GM21515 (cell line): ENCODE results near the gene SAMD4B.

Source experiments
- ATAC-seq: cut with Tn5 transposase; IDR thresholded peaks from one replicate; pipeline ENCODE4 v1.9.1; 2021; ENCODE audit not compliant: unreplicated experiment

Gene SAMD4B

GRCh38 chr19:39407660-39408391, 65.6 kb downstream of the SAMD4B start:
- no peak for ATAC-seq

DNA sequence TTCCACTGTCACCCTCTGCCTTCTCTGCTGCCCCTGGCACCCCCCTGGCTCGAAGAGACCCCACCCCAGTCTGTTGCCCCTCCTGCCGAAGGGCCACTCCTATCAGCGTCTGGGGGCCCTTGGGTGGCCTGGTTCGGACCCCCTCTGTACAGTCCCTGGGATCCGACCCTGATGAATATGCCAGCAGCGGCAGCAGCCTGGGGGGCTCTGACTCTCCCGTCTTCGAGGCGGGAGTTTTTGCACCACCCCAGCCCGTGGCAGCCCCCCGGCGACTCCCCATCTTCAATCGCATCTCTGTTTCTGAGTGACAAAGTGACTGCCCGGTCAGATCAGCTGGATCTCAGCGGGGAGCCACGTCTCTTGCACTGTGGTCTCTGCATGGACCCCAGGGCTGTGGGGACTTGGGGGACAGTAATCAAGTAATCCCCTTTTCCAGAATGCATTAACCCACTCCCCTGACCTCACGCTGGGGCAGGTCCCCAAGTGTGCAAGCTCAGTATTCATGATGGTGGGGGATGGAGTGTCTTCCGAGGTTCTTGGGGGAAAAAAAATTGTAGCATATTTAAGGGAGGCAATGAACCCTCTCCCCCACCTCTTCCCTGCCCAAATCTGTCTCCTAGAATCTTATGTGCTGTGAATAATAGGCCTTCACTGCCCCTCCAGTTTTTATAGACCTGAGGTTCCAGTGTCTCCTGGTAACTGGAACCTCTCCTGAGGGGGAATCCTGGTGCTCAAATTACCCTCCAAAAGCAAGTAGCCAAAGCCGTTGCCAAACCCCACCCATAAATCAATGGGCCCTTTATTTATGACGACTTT, 66.4 kb downstream of the SAMD4B start:
- ATAC-seq, result no peak

DNA sequence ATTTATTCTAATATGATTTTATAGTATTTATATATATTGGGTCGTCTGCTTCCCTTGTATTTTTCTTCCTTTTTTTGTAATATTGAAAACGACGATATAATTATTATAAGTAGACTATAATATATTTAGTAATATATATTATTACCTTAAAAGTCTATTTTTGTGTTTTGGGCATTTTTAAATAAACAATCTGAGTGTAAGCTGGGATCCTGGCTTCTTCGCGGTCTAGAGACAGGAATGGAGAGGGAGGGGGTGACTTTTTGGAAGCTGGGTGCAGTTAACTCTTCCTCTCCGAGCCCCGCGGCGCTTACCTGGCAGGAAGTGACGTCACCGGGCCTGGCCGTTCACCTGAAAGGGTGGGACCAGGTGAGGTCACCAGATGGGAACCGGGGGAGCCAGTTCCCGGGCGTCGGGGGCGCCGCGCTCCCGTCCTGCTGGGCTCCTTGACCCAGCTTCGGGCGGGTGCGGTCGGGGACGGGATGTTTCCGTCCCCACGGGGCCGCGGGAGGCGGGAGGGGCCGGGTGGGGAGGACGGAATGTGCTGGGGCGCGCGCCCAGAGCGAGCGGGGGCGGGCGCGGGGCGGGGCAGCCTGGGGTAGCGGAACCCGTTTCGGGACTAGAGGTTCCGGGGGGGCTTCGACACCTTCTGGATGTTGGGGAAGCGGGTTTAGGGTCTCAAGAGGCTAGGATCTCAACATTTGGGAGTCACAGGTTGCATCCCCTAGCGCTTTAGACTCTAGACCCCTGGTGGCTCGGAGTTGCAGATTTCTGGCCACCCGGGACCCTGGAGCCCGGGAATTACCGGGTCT, 67.2 kb downstream of the SAMD4B start:
- no peak for ATAC-seq

- ATAC-seq, result no peak
Observed at GRCh38 chr19:39410017-39410830, 68.0 kb downstream of the SAMD4B start.

DNA sequence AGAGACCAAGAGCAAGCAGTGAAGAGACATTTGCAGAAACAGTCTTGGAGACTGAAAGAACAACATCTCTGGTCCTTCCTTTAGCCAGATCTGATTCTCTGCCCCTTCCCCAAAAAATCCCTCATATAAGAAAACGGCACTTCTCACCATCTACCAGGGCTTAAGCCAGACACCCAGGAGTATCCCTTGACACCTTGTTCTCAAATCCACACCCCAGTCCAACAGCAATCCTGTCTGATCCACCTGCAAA, 68.5 kb downstream of the SAMD4B start:
- ATAC-seq, result no peak

- no peak for ATAC-seq
Observed at GRCh38 chr19:39411081-39411831, 69.0 kb downstream of the SAMD4B start.

GRCh38 chr19:39411832-39412099, 69.5 kb downstream of the SAMD4B start:
- ATAC-seq, result peak; percentile 15

DNA sequence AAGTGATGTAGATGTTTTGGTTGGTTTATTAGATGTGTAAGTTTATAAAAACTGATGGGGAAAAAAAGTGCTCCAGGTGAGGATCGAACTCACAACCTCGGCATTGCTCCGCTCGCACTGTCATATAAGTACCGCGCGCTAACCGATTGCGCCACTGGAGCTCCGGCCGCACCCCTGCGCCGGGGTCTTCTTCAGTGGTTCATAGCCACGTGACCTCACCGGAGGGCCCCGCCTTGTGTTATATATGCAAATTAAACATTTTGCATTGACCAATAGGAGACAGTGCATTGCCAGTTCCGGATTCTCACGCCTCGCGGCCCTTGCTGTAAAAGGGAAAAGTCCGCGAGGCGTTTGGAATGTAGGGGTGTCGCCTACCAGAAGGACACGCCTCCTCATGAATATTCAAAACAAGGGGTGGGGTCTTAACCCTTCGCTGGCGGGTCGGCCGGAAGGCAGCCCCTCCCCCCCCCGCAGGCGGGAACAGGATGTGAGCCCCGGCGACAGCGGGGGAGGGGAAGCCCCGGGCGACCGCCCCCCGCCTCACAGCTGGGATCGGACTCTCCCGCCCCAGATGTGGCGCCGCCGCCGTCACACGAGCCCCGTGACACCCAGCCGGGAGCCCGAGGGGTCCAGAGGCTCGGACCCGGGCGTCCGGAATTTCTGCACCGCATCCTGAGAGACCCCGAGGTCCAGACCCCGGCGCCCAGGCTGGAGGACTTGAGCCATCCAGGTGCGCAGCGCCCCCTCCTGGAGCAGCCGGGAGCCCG, 70.1 kb downstream of the SAMD4B start, which contains the start of gene PLEKHG2:
Gene PLEKHG2, plus strand, starts transcription at position 570 of the 767 bp plus-strand sequence. CDS start 1,418 bp downstream, outside the sequence.
- peak; percentile 41 for ATAC-seq

GRCh38 chr19:39412867-39413271, 70.6 kb downstream of the SAMD4B start:
- ATAC-seq, result no peak

- no peak for ATAC-seq
Observed at GRCh38 chr19:39413272-39413910, 71.2 kb downstream of the SAMD4B start.

DNA sequence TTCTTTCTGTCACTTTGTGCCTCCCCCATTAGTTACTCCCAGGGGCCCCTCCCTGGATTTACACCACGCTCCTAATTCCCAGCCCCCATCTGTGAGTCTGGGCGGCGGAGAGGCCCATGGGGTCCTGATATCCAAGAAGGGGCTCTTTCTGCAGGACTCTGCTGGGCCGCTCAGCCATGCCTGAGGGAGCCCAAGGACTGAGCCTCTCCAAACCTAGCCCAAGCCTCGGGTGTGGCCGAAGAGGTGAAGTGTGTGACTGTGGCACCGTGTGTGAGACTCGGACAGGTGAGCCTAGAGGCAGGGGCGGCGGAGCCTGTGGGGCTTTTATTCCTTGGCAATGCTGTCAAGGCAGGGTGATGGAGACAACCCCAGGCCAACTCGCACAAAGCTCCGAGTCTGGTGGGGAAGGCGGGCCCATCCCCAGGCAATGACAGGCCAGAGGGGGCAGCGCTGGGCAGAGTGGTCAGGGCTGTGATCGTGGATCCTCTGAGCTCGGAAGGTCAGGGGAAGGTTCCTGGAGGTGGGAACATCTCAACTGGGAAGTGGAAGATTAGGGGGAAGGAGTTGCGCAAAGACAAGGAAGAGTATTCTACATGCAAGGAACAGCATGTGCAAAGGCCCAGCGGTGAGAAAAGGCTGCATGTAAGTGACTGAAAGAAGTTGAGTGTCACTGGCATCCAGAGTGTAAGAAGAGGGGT, 71.8 kb downstream of the SAMD4B start:
- ATAC-seq, result no peak

DNA sequence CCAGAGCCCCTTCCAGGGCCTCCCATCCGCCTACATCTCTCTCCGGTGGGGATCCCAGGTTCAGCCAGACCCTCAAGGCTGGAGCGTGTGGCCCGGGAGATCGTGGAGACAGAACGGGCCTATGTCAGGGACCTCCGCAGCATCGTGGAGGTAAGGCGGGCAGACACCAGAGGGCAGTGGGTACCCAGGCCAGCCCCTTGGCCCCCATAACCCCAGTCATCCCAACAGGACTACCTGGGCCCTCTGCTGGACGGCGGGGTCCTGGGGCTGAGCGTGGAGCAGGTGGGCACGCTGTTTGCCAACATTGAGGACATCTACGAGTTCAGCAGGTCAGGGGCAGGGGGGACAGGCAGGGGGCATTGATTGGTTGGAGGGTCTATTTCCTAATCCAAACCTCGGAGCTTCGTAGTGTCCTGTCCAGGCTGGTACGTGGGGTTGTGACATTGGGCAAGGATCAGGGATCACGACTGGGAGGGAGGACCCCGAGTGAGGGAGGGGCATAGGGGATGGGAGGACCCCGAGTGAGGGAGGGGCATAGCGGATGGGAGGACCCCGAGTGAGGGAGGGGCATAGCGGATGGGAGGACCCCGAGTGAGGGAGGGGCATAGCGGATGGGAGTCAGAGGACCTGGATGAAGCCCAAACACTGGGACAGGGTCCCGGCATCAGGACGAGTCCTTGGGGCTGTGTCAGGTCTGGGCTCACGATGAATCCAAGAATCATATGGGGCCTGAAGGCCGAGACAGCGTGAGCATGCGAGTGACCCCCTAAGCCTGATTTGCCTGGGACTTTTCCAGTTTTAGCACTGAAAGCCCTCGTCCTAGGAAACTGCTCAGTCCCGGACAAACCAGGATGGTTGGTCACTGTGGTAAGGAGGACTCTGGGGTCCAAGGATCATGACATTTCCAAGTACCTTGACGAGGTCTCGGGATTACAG, 73.2 kb downstream of the SAMD4B start:
- ATAC-seq, result no peak

GRCh38 chr19:39416152-39417120, 74.2 kb downstream of the SAMD4B start:
- ATAC-seq, result no peak

DNA sequence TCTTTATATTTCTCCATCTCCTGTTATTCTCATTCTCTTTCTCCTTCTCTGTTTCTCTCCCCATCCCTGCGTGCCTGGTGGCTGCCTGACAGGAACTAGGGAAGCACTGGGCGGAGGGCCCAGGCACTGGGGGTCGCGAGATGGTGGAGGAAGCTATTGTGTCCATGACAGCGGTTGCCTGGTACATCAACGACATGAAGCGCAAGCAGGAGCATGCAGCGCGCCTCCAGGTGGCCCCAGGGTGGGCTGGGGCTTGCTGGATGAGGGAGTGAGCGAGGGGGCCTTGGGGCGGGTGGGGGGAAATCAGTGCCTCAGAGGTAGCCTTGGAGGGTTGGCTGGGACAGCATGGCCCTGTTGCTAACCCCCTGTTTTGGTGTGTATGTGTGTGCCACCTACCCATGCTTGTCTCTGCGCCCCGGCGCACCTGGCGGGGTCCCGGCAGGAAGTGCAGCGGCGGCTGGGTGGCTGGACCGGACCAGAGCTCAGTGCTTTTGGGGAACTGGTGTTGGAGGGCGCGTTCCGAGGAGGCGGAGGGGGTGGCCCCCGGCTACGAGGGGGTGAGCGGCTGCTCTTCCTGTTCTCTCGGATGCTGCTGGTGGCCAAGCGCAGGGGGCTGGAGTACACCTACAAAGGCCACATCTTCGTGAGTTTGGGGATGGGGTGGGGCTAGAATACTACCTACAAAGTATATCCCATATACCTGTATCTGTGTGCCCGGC, 75.4 kb downstream of the SAMD4B start:
- ATAC-seq, result no peak

- no peak for ATAC-seq
Observed at GRCh38 chr19:39419003-39419402, 76.8 kb downstream of the SAMD4B start.

DNA sequence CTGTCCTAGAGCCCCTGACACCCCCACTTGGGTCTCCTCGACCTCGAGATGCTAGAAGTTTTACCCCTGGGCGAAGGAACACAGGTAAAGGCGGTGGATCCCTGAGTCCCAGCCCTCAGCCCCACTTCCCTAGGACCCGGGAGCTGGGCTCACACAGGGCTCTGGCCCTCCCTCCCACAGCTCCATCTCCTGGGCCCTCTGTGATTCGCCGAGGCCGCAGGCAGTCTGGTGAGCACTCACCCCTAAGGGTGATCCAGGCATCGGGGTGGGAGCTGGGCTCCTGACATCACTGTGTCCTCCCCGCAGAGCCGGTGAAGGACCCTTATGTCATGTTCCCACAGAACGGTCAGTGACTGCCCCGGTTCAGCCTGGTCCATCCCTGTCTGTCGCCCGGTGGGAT, 78.5 kb downstream of the SAMD4B start:
- ATAC-seq, result no peak
